Neural progenitor cell (in vitro differentiated cells): ENCODE results near the gene OR4A15.

Experiments
- CTCF ChIP-seq: fragments of 200-600 bp; sonication (generic); IDR thresholded peaks from 2 replicates; pipeline ENCODE4 v1.5.1; 2017; ENCODE audit warnings: antibody characterized with exemption, mild to moderate bottlenecking
- EZH2 ChIP-seq: fragments of 200-600 bp; sonication (generic); IDR thresholded peaks from 2 replicates; pipeline ENCODE4 v1.6.1; 2017; ENCODE audit warnings: antibody characterized with exemption, mild to moderate bottlenecking, moderate library complexity
- EZH2phosphoT487 ChIP-seq: fragments of 200-600 bp; sonication (generic); IDR thresholded peaks from 2 replicates; pipeline ENCODE4 v1.6.1; 2017; ENCODE audit warnings: antibody characterized with exemption

GRCh38 chr11:55349032-55349431 is 18.7 kb upstream of the OR4A15 start:
- no peak for TF ChIP-seq EZH2
- TF ChIP-seq CTCF: no peak
- no peak for TF ChIP-seq EZH2phosphoT487
